NCI-H128 (cell line): Measurements from ENCODE around the gene WASF2.

Experiments used
- DNase-seq: peaks from one replicate; lab custom pipeline; 2025; ENCODE audit not compliant: unreplicated experiment; lab: John Stamatoyannopoulos, UW

WASF2 gene

DNA sequence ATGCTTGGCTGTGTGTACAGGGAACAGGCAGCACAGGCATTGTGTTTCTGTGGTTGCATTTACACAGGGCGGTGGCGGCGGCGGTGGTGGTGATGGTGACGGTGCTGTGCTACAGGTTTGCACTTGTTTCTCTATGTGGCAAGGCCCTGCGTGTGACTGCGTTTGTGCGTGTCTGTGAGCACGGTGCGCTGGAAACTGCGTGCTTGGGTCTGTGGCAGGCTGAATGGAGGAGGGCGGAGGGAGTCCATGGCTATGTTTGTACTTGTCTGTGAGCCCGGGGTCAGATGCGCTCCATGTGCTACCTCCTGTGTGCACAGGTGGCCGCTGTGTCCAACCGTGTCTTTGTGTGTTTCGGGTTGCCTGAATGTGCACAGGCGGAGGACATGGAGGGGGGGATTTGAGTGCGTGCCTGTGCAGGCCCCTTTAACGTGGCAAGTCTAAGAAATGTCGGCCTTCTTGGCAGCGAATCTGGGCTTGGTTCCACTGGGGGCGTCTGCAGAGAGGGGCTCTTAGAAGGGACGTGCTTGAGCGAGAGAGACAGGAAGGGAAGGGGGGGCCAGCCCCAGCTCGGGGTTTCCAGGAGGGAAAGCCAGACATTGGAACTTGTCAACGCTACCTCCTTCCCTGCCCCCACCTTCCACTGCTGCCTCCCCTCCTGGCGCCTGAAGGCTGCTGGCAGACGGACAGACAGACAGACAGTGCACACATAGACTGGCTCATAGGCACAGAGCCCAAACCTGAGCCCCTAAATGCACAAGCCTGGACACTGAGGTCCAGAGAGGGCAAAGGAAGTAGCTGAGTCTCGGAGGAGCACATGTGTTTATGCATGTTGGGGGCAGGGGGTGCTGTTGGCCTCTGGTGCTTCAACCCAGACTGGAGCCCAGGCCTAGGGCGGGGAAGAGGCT, 32.7 kb upstream of the WASF2 start:
- DNase-seq = no peak

DNA sequence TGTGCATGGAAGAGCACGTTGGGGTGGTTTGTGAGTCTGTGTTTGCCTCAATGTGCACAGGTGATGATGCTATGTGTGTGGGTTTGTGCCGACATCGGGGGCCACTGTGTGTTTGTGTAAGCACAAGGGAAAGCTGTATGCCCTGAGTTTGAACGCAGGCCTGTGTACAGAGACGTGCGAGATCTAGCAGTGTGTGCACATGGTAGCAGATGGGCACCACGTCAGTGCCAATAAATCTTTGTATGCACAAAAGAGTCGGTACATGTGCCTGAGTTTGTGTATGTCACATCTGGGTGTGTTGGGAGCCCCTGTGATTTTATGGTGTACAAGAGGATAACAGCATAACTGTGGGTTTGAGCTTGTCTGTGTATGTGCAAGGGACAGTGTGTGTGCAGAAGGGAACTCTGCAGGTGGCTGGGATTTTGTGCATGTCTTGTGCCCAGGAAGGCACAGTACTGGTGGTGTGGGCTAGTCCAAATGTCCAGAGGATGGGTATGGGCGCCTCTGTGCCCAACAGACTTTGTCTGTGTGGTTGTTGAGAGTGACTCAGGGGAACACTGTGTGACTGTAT, 32.0 kb upstream of the WASF2 start:
- no peak for DNase-seq

DNA sequence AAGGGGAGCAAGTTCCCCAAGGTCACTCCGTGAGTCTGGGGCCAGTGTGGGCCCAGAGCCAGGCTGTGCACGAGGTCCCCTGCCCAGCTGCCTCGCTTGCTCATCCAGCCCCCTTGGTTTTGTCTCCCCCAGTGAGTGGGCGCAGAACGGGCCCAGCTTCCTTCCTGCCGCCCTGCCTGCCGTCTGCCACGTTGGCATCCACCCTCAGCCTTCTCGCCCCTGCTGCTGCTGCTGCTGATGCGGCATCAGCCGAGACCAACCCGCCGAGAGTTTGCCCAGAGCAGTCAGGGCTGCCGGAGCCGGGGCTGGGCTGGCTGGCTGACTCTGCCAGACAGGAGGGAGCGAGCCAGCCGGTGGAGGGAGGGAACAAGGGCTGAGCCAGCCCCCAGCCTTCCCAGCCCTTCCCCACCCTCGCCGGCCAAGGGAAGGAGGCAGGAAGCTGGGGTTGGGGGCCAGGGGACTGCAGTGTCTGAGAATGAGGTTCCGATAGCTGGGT, 31.4 kb upstream of the WASF2 start:
- DNase-seq = no peak

DNA sequence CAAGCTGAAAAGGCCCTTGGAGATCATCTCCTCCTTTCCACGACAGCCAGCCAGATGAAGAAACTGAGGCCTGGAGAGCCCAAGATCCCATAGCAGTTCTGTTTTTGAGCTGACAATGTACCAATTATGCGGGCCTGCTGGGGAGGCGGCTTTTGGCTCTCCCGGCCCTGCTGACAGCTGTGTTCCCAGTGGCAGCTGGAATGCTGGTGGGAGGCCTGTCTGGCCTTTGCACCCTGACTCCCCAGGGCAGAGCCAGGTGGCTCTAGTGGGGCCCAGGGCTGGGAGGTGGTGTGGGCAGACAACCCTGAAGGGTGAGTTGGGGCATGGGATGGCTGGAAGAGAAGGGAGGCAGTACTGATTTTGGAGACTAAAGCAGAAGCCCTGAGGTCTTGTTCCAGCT, 30.7 kb upstream of the WASF2 start:
- no peak for DNase-seq

DNA sequence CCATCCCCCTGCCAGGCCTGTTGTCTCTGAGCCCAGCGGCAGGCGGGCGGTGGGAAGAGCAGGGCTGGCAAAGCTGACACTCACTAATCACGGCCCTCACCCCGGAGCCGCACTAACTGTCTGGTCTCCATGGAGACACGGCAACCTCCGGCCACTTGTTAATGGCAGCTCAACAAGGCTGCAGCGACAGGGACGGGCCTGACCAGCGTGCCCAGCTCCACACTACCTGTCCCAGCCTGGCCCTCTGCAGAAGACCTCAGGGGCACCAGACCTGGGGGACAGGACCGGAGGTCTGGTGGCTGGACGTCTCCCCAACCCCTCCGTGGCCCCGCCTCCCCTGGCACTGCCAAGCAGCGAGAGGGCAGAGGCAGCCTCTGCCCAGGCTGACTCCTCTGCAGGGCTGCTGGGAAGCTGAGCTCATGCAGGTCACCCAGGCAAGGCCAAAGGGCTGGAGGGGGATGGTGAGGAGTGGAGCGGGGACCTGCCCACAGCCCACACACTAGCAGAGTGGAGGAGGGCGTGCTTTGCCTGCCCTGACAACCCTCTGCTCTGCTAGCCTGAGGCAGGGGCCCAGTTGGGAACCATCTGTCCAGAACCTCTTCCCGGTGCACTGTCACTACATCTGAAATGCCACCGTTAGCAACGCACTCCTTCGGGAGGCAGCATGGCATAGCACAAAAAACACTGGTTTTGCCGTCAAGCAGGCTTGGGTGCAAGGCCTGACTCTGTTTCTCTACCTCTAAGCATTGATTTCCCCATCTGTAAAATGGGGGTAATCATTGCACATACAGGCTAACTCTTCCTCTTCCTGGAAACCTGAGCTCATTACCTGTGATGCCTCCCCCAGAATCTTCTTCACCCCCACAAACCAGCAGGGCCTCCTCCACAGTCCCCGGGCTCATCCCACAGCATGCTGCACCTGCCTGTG, 29.6 kb upstream of the WASF2 start:
- DNase-seq = no peak

DNA sequence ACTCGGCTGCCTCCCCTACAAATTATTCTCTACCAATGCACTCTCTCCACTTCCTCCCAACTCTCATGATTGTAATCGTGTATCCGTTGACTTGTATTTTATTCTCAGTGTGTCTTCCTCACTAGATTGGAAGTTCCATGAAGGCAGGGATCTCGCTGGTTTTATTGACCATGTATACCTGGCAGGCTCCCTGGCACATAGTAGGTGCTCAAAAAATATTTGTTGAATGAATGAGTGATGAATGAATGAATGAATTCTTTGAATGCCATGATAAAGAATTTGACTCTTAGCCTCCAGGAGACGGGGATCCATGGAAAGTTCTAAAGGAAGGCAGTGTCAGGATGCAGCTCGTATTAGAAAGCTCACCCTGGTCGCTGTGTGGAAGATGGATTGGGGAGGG, 28.8 kb upstream of the WASF2 start:
- DNase-seq = no peak

DNA sequence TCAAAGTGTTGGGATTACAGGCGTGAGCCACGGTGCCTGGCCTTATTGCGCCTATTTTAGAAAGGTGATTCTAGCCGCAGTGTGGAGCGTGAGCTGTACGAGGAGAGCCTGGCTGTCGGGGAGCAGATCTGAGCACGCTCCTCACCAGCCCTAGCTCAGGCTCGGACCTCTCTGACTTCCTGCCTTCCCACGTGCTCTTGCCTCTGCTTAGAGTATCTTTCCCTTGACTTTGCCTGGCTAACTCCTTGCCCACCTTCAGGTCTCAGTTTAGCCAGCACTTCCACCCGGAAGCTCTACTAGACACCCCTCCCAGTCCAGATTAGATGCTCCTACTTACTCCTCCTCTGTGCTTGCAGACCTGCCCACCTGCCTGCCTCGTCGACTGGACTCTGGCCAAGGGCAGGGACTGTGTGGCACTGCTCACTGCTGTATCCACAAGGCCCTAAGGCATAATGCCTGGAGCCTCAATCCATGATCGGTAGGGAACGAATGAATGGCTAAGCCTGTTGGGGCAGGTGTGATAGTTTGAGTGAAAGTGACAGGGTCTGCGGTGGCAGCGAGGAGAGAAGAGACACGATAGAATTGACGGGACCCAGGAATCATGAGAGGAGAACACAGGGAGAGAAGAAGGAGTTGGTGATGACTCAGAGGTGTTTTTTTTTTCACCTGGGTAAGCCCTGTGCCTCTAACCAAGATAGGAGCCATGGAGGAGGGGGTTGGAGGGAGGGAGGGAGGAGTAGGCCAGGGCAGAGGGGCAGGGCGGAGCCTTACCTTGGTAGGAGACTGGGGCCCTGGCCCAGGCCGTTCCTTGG, 28.1 kb upstream of the WASF2 start:
- no peak for DNase-seq

DNA sequence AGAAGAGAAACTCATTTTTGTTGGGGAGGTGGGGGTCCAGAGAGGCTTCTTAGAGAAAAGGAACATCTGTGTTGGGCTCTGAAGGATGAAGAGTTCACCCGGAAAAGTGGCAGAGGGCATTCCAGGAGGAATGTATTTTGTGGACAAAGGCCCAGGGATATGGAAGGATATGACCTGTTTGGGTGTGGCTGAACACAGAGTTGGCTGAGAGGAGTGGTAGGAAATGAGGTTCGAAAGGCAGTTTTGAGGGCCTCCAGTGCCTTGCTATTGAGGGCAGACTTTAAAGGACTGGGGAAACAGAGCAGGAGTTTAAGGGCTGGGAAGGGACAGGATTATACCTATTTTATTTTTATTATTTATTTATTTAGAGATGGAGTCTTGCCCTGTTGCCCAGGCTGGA, 27.3 kb upstream of the WASF2 start:
- DNase-seq = no peak

DNA sequence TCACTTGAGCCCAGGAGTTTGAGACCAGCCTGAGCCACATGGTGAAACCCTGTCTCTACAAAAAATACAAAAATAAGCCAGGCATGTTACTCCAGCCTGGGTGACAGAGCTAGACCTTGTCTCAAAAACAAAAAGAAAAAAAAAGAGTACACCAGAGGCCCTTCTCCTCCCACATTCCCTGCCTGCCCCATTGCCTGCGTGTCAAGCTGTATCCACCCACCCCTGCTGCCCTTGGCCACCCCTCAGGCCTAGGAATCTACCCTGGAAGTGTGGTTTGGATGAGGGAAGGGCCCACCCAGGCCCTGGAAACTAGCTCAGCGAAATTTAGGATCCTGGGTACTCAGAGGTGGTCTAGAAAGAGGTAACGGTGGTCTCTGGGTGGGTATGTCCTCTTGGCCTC, 25.7 kb upstream of the WASF2 start:
- DNase-seq = no peak

DNA sequence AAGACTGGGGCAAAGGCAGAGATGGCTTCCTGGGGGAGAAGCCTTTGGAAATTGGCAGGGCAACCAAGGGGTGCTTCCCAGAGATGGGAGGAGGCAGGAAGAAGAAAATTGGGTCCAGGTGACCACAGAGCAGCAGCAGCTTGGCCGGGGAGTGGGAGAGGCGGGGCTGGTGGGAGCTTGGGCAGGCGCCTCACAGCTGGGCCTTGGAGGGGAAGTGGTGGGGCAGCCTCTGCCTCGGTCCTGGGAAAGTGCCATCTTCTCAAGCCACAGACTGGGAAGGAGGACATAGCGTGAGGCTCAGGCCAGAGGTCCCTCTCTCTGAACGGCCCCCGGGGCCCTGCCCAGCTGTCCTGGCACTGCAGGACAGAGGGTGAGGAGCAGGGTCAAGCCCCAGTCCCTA, 24.0 kb upstream of the WASF2 start:
- DNase-seq = no peak

DNA sequence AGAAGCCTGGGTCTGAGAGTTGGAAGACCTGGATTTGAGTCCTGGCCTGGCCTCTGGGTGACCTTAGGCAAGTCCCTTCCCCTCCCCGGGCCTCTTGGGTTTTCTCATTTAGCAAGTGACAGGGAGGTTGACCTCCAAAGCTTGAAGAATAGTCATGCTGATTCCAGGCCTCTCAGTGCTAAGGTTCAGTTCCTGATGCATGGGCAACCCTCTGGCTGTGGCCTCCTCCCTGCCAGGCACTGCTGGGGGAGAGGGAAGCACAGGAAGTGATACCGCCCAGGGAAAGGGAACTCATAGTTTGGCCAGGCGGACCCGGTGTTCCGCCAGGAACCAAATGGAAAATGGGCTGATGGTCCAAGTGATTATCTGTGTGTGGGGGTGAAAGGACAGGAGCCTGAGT, 23.6 kb upstream of the WASF2 start:
- DNase-seq = no peak

DNA sequence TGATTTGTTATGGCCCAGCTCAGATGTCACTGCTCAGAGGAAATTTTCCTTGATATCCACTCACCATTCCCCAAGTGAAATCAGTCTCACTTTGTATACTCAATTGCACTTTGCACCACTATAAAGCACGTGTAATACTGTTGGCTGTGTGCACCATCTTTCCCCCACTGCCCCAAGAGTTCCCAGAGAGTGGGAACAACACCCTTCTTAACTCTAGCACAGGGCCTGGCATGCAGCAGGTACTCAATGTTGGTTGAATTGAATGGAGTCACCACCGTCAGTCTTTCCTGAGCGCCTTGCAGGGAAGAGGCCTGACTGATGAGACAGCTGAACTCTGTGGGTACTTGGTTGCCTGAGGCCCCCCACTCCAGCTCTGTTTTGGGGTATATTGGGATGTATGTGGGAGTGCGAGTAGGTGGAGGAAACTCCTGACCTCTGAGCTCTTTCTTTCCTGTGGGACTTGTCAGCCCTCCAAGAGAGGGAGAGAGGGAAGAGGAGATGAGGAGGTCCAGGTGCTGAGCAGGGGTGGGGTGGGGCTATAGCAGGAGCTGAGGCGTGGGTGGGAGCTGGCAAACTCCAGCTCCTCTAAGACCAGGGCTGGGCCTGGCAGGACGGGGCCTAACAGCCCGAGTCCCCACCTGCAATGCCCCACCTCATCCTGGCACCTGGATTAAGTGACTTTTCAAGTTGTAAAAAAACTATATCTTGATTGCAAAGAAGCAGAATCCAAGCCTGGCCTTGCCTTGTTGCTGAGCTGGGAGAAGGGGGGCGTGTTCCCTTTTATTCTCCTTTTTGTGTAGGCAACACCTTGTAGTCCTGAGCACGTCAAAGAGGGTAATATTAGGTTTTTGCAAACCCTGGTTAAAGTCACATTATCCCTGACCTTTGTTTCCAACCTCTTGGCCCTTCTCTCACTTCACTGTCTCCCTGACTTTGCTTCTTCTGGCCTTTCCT, 19.4 kb upstream of the WASF2 start:
- DNase-seq = no peak

DNA sequence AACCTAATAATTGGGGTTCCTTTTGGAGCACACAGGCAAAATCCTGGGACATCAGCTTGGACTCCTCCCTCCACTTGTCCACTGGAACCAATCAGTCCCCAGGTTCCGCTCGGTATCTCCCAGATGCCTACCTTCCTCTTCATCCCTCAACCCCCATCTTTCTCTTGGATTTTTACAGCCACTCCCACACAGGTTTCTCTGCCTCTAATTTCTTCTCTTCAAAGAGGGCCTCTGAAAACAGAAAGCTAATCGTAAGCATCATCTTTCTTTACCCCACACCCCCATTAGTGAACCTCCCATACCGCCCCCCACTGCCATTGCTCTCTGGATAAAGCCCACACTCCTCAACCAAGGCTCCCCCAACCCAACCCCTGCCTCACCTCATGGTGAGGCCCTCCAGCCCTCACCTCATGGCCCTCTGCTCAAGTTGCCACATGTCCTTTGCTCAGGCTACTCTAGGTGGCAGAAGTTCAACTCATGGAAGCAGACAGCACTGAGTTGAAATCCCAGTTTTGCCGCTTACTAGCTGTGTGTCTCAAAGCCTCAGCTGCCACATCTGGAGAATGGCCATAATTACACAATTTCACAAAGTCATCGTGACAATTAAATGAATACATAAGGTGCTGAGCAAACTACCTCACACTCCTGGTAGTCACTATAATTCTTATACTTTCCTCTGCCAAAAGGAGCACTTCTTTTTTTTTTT, 18.1 kb upstream of the WASF2 start:
- DNase-seq = no peak

DNA sequence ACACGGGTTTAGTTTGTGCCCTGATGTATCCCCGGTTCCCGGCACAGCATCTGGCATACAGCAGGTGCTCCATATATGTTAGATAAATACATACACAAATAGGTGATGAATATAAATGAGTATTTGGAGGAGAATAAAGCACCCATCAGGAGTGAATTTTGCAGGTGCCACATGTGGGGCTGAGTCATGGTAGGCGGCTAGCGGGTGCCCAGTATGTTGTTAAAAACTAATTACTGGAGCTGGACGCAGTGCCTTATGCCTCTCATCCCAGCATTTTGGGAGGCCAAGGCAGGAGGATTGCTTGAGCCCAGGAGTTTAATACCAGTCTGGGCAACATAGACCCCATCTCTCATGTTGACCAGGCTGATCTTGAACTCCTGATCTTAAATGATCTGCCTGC, 16.7 kb upstream of the WASF2 start:
- DNase-seq = no peak

DNA sequence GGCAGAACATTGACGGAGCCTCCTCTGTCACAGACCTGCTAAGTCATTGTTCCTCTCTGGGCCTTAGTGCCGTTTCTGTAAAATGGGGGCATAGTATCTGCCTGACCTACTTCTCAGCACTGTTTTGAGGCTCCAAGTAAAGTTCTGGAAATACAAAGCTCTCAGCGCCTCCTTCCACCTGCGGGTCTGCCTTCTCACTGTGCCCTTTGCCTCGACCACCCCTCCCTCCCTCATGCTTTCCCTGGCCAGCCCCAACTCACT, 15.4 kb upstream of the WASF2 start:
- DNase-seq = no peak

DNA sequence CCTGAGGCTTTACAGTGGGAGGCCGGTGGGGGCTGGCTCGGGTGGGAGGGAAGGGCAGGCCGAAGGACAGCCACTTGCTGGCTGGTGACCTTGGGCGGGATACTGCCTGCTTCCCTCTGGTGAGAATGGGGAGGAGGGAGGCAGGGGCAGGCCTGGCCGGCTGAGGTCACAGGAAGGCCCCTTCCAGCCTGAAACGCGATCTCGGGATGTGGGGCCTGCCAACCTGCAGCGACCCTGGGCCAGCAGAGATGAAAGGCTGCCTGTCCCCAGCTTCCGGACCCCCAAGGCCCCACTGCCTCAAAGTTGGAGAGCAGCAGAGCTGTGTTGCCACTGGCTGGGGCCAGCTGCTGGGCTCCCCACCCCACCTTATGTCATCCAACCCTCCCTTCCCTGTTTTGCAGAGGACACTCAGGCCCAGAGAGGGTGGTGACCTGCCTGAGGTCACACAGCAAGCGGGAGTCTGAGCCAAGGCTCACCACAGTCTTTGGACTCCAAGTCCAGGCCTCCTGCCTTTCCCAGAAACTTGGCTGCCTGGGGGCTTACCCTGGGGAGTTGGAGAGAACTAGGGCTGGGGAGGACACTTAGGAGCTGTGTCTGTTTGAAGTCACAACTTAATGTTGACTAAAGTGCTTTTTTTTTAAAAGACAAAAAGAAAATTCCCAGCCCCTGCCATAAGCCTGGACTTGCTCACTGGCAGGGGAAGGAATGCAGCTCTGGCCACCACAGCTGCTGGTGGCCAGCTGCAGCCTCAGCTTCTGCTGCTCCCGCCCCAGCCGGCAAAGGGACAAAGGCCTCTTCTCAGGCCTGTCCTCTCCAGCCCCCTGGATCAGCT, 14.8 kb upstream of the WASF2 start:
- DNase-seq = no peak

DNA sequence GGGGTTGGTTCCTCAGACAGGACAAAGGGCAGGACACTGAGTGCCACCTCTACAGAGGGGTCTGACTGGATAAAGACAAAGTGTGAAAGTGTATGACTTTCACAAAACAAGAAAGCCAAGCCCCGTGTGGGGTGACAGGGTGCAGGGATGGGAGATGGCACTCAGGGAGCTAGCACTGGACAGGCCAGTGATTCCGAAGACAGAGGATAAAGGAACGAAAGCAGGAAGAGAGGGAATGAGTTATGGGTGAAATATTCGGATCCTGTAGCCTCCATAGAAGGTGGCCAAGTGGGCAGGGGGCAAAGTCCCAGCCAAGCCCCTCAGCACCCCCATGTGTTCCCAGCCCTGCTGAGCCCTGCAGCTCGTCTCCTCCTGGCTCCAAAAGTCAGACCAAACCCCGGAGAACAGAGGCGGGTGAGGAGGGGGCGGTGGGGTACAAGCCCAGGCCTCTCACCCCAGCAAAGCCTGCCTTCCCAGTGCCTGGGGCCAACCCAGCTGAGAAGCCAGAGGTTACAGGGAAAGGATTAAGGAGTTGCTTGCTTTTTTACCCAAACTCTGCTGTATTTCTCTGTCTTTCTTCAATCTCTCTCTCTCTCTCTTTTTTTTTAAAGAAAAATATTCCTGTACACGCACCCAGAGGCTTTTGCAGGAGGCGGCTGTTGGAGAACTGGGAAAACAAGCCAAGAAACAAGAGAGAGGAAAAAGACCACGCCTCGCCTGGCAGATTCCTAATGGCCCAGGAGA, 14.0 kb upstream of the WASF2 start:
- no peak for DNase-seq

DNA sequence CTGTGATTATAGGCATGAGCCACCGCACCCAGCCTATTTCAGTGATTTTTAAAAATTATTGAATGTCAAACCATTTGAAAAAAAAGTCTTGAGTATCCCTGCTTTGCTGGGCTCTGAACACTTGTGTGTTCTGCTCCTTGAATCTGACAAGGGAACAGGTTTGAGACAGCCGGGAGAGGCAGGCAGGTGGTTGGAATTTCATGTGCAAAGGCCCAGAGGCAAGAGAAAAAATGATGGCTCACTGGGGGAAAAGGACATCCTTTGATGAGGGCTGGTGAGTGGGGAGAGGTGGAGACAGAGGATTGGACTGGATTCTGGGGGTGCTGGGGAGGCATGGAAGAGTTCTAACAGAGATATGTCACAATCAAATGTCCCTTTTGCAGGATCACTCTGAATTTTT, 13.1 kb upstream of the WASF2 start:
- no peak for DNase-seq
